Measurements from ENCODE around the gene PRR15. TPM values are rescaled to one million over a fixed set of nuclear protein-coding genes. Genes with fewer than 3 reads are reported as not detected.

The PRR15 gene
- total RNA-seq, 1 donor from 2014 or later = 0.77 TPM

GRCh38 chr7:29539471-29539870 is 24.2 kb upstream of the PRR15 start:
- peaks cover 10% of the 10 kb centered on the region for H3K9me3 ChIP-seq (ENCODE audit: low read depth)
- no peaks in the 10 kb centered on the region for H3K79me2 ChIP-seq (ENCODE audit: low read depth)
- no peaks in the 10 kb centered on the region for H4K20me1 ChIP-seq (ENCODE audit: low read depth)
- H3K4me3 ChIP-seq = no peak overlapping the region
- no peak overlapping the region for H3K9ac ChIP-seq
- no peak for DNase-seq (ENCODE audit: low spot score)
- Mint-ChIP-seq H3K27ac (no peak overlapping the region), H3K27me3 (ENCODE audit: insufficient read depth, low read depth) (no peaks in the 10 kb centered on the region), H3K4me3 (no peak overlapping the region), H3K36me3 (no peaks in the 10 kb centered on the region), H3K9me3 (peaks cover 17% of the 10 kb centered on the region), H3K4me1 (no peaks in the 10 kb centered on the region)
- peaks cover 5% of the 10 kb centered on the region for H3K4me1 ChIP-seq
- no peak overlapping the region for H3K27ac ChIP-seq
- TF ChIP-seq EZH2 (IDR thresholded peaks at IDR 0.05) (no peak), EZH2phosphoT487 (IDR thresholded peaks at IDR 0.05) (no peak), CTCF (IDR thresholded peaks at IDR 0.05) (no peak)
- H3F3A ChIP-seq (ENCODE audit: low read depth) = no peaks in the 10 kb centered on the region
- H3K27me3 ChIP-seq = no peaks in the 10 kb centered on the region
- peaks cover 8% of the 10 kb centered on the region for H3K36me3 ChIP-seq
- no peak overlapping the region for H2AFZ ChIP-seq (replicated peaks)
- H3K4me2 ChIP-seq = no peak overlapping the region

- peaks cover 2% of the 10 kb centered on the region for H3K27me3 Mint-ChIP-seq (ENCODE audit: insufficient read depth, low read depth)
- Histone ChIP-seq H3K9ac (no peak overlapping the region), H3K36me3 (peaks cover 8% of the 10 kb centered on the region), H3K9me3 (ENCODE audit: low read depth) (peaks cover 10% of the 10 kb centered on the region), H3K27me3 (no peaks in the 10 kb centered on the region), H3K4me3 (no peak overlapping the region), H3F3A (ENCODE audit: low read depth) (peaks cover 7% of the 10 kb centered on the region), H3K79me2 (ENCODE audit: low read depth) (no peaks in the 10 kb centered on the region), H3K4me2 (peak overlapping the region; percentile 56), H3K27ac (no peak overlapping the region), H2AFZ (replicated peaks) (no peak overlapping the region), H3K4me1 (peaks cover 22% of the 10 kb centered on the region), H4K20me1 (ENCODE audit: low read depth) (no peaks in the 10 kb centered on the region)
- no peak for DNase-seq (ENCODE audit: low spot score)
- TF ChIP-seq CTCF (IDR thresholded peaks at IDR 0.05) (no peak), EZH2 (IDR thresholded peaks at IDR 0.05) (no peak), EZH2phosphoT487 (IDR thresholded peaks at IDR 0.05) (no peak)
- no peaks in the 10 kb centered on the region for H3K36me3 Mint-ChIP-seq
- peaks cover 15% of the 10 kb centered on the region for H3K4me1 Mint-ChIP-seq
- H3K27ac Mint-ChIP-seq = peak overlapping the region; percentile 71
- H3K4me3 Mint-ChIP-seq = no peak overlapping the region
- H3K9me3 Mint-ChIP-seq = peaks cover 22% of the 10 kb centered on the region
Observed at GRCh38 chr7:29547421-29547820, 16.2 kb upstream of the PRR15 start.

- Histone ChIP-seq H3K36me3 (no peaks in the 10 kb centered on the region), H3K9me3 (ENCODE audit: low read depth) (no peaks in the 10 kb centered on the region), H3K4me2 (no peak overlapping the region), H2AFZ (replicated peaks) (no peak overlapping the region), H3F3A (ENCODE audit: low read depth) (peaks cover 7% of the 10 kb centered on the region), H3K4me3 (no peak overlapping the region), H3K4me1 (peaks cover 22% of the 10 kb centered on the region), H3K27ac (no peak overlapping the region), H3K9ac (no peak overlapping the region), H3K79me2 (ENCODE audit: low read depth) (no peaks in the 10 kb centered on the region), H3K27me3 (no peaks in the 10 kb centered on the region), H4K20me1 (ENCODE audit: low read depth) (no peaks in the 10 kb centered on the region)
- H3K36me3 Mint-ChIP-seq = no peaks in the 10 kb centered on the region
- no peak overlapping the region for H3K27ac Mint-ChIP-seq
- H3K27me3 Mint-ChIP-seq (ENCODE audit: insufficient read depth, low read depth) = peaks cover 2% of the 10 kb centered on the region
- peaks cover 10% of the 10 kb centered on the region for H3K9me3 Mint-ChIP-seq
- no peak overlapping the region for H3K4me3 Mint-ChIP-seq
- peaks cover 15% of the 10 kb centered on the region for H3K4me1 Mint-ChIP-seq
- no peak for DNase-seq (ENCODE audit: low spot score)
- TF ChIP-seq EZH2phosphoT487 (IDR thresholded peaks at IDR 0.05) (no peak), EZH2 (IDR thresholded peaks at IDR 0.05) (no peak), CTCF (IDR thresholded peaks at IDR 0.05) (no peak)
Observed at GRCh38 chr7:29548823-29549222, 14.8 kb upstream of the PRR15 start.

Data from neural progenitor cell (in vitro differentiated cells).